ENCODE results near the gene CCDC183.

- TF ChIP-seq, protein P1, sequence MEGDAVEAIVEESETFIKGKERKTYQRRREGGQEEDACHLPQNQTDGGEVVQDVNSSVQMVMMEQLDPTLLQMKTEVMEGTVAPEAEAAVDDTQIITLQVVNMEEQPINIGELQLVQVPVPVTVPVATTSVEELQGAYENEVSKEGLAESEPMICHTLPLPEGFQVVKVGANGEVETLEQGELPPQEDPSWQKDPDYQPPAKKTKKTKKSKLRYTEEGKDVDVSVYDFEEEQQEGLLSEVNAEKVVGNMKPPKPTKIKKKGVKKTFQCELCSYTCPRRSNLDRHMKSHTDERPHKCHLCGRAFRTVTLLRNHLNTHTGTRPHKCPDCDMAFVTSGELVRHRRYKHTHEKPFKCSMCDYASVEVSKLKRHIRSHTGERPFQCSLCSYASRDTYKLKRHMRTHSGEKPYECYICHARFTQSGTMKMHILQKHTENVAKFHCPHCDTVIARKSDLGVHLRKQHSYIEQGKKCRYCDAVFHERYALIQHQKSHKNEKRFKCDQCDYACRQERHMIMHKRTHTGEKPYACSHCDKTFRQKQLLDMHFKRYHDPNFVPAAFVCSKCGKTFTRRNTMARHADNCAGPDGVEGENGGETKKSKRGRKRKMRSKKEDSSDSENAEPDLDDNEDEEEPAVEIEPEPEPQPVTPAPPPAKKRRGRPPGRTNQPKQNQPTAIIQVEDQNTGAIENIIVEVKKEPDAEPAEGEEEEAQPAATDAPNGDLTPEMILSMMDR (IDR thresholded peaks at IDR 0.05; ENCODE audit: low read length): no peak
- TF ChIP-seq EZH2 (IDR thresholded peaks at IDR 0.05; ENCODE audit: borderline replicate concordance, low read length): no peak
Observed at GRCh38 chr9:136854842-136855460, 58.8 kb downstream of the CCDC183 start.
